ENCODE measurements around the gene CDH24.

Gene CDH24

GRCh38 chr14:23052182-23052623 is 5.1 kb downstream of the CDH24 start:
- Histone ChIP-seq H3K36me3 (ENCODE audit: low read depth) (no peaks in the 10 kb centered on the region), H3K4me1 (ENCODE audit: insufficient read depth, poor library complexity, severe bottlenecking) (no peaks in the 10 kb centered on the region), H3K4me3 (ENCODE audit: severe bottlenecking) (no peak overlapping the region), H3K27ac (ENCODE audit: poor library complexity, severe bottlenecking) (no peak overlapping the region), H3K27me3 (ENCODE audit: insufficient read depth, poor library complexity, severe bottlenecking) (no peaks in the 10 kb centered on the region), H3K9me3 (ENCODE audit: severe bottlenecking) (no peaks in the 10 kb centered on the region)
- peak; percentile 15 for TF ChIP-seq CTCF (IDR thresholded peaks at IDR 0.05; ENCODE audit: poor library complexity, severe bottlenecking)
- DNase-seq (ENCODE audit: low spot score) (peak; percentile 66), ATAC-seq (ENCODE audit: low read depth) (no peak)

GRCh38 chr14:23051141-23052057 is 5.9 kb downstream of the CDH24 start:
- Histone ChIP-seq H3K9me3 (ENCODE audit: severe bottlenecking) (no peaks in the 10 kb centered on the region), H3K36me3 (ENCODE audit: low read depth) (no peaks in the 10 kb centered on the region), H3K27ac (ENCODE audit: poor library complexity, severe bottlenecking) (no peak overlapping the region), H3K4me3 (ENCODE audit: severe bottlenecking) (no peak overlapping the region), H3K4me1 (ENCODE audit: insufficient read depth, poor library complexity, severe bottlenecking) (no peaks in the 10 kb centered on the region), H3K27me3 (ENCODE audit: insufficient read depth, poor library complexity, severe bottlenecking) (no peaks in the 10 kb centered on the region)
- DNase-seq (ENCODE audit: low spot score) (no peak), ATAC-seq (ENCODE audit: low read depth) (no peak)
- no peak for TF ChIP-seq CTCF (IDR thresholded peaks at IDR 0.05; ENCODE audit: poor library complexity, severe bottlenecking)

- no peaks in the 10 kb centered on the region for H3K36me3 ChIP-seq (ENCODE audit: low read depth)
- no peaks in the 10 kb centered on the region for H3K4me1 ChIP-seq (ENCODE audit: insufficient read depth, poor library complexity, severe bottlenecking)
- H3K4me3 ChIP-seq (ENCODE audit: severe bottlenecking), result no peak overlapping the region
- H3K27ac ChIP-seq (ENCODE audit: poor library complexity, severe bottlenecking), result no peak overlapping the region
- no peaks in the 10 kb centered on the region for H3K9me3 ChIP-seq (ENCODE audit: severe bottlenecking)
- TF ChIP-seq CTCF (IDR thresholded peaks at IDR 0.05; ENCODE audit: poor library complexity, severe bottlenecking), result no peak
- DNase-seq (ENCODE audit: low spot score), result no peak
- no peaks in the 10 kb centered on the region for H3K27me3 ChIP-seq (ENCODE audit: insufficient read depth, poor library complexity, severe bottlenecking)
- ATAC-seq (ENCODE audit: low read depth), result no peak
These were observed 8.3 kb downstream of the CDH24 start for GRCh38 chr14:23049011-23049410.

GRCh38 chr14:23047751-23048693 is 9.3 kb downstream of the CDH24 start:
- Histone ChIP-seq H3K36me3 (ENCODE audit: low read depth) (no peaks in the 10 kb centered on the region), H3K27ac (ENCODE audit: poor library complexity, severe bottlenecking) (no peak overlapping the region), H3K4me3 (ENCODE audit: severe bottlenecking) (no peak overlapping the region), H3K4me1 (ENCODE audit: insufficient read depth, poor library complexity, severe bottlenecking) (no peaks in the 10 kb centered on the region), H3K27me3 (ENCODE audit: insufficient read depth, poor library complexity, severe bottlenecking) (no peaks in the 10 kb centered on the region), H3K9me3 (ENCODE audit: severe bottlenecking) (no peaks in the 10 kb centered on the region)
- ATAC-seq (ENCODE audit: low read depth) (no peak), DNase-seq (ENCODE audit: low spot score) (no peak)
- TF ChIP-seq CTCF (IDR thresholded peaks at IDR 0.05; ENCODE audit: poor library complexity, severe bottlenecking), result no peak

All from RWPE2 (cell line).